Tibial nerve (tissue), 4 donors: ENCODE measurements around the gene TTC17. TPM values are rescaled to one million over a fixed set of nuclear protein-coding genes. Genes with fewer than 3 reads are reported as not detected.
"Not testable (repeated sequence)": the region's sequence is repeated elsewhere in the genome, so short reads cannot be mapped to it uniquely, and the experiment has no call there.

ENCODE experiments used
- DNase-seq, 2 donors: peaks; one replicate each; pipeline ENCODE4 v3.0.0-alpha.2; 2019; ENCODE audit warnings: low spot score in 2 of 2
- H3K27ac ChIP-seq, 4 donors: fragments of 200-600 bp; sonication (generic) in 3 of 4; one replicate each; pipeline ENCODE4 v1.5.1; 2017 to 2019; ENCODE audit warnings: mild to moderate bottlenecking in 1 of 4
- H3K27me3 ChIP-seq, 2 donors: fragments of 200-600 bp; sonication (generic) in 1 of 2; one replicate each; pipeline versions ENCODE4 v1.5.1 to v1.6.0; 2017 to 2019
- H3K36me3 ChIP-seq, 3 donors: fragments of 200-600 bp; sonication (generic); one replicate each; pipeline ENCODE4 v1.5.1; 2018 to 2019
- H3K4me1 ChIP-seq, 4 donors: fragments of 200-600 bp; sonication (generic) in 3 of 4; one replicate each; pipeline ENCODE4 v1.5.1; 2017 to 2019
- H3K4me3 ChIP-seq, 4 donors: fragments of 200-600 bp; sonication (generic) in 3 of 4; one replicate each; pipeline ENCODE4 v1.5.1; 2017 to 2019; ENCODE audit warnings: mild to moderate bottlenecking in 1 of 4, moderate library complexity in 1 of 4
- H3K9me3 ChIP-seq, 4 donors: fragments of 200-600 bp; sonication (generic) in 3 of 4; one replicate each; pipeline ENCODE4 v1.5.1; 2017 to 2019
- EP300 ChIP-seq, 2 donors: sonication (generic); formaldehyde crosslinking; IDR thresholded peaks; one replicate each; pipeline ENCODE4 v1.6.1; 2017; ENCODE audit warnings: antibody characterized with exemption in 2 of 2, mild to moderate bottlenecking in 1 of 2
- POLR2A ChIP-seq, 2 donors: fragments of 450-650 bp; IDR thresholded peaks; one replicate each; pipeline ENCODE4 v1.6.1; 2017; ENCODE audit warnings: antibody characterized with exemption in 2 of 2, mild to moderate bottlenecking in 2 of 2, moderate library complexity in 2 of 2
- WGBS, 2 donors: methylation state at CpG; one replicate each; pipeline ENCODE4 v1.1.5; 2018; 5-methylcytosine and 5-hydroxymethylcytosine counted together
- total RNA-seq, 4 donors: library from RNA; depleted of rRNA; stranded (reverse); fragments of >200 nt; gene quantifications; one replicate each; pipeline ENCODE4 v1.1.0, GENCODE V29; 2016
- TF ChIP-seq, protein P1 (sequence below), 5 experiments: fragments of 200-600 bp in 3 of 5; fragments of 450-650 bp in 2 of 5; sonication (generic) in 3 of 5; IDR thresholded peaks; one replicate each; pipeline ENCODE4 v1.5.1; 2016 to 2019; ENCODE audit warnings: antibody characterized with exemption in 5 of 5, mild to moderate bottlenecking in 3 of 5, moderate library complexity in 2 of 5

The TTC17 gene
- total RNA-seq, 4 donors from 2014 or later, result 117 to 128 (median 123) TPM

DNA sequence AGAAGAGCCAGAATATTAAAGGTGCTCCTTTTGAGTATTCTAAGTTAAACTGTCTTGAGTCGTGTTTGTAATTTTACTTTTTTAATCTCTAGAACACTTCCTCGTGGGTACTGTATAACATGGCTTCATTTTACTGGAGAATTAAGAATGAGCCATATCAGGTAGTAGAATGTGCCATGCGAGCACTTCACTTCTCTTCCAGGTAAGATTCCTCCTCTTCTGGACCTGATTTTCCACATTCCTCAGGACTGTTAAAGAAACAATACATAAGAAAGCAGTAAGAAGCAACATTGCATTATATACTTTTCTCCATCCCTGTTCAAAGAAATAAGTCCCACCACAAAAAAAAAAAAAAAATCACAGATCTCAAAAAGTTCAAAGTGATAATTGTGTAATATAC is 37.9 kb downstream of the TTC17 start:
- peaks cover 0 to 99% (median 10%) of the 10 kb centered on the region in 3 donors for H3K36me3 ChIP-seq
- H3K4me3 ChIP-seq, result no peak overlapping the region
- H3K4me1 ChIP-seq, result no peaks in the 10 kb centered on the region
- WGBS, 2 donors, result 93 to 95% methylated on average over 3 of the region's 3 CpGs
- H3K27me3 ChIP-seq, result no peaks in the 10 kb centered on the region
- no peak for TF ChIP-seq POLR2A (IDR thresholded peaks at IDR 0.05)
- TF ChIP-seq EP300 (IDR thresholded peaks at IDR 0.05), result no peak
- TF ChIP-seq, protein P1, sequence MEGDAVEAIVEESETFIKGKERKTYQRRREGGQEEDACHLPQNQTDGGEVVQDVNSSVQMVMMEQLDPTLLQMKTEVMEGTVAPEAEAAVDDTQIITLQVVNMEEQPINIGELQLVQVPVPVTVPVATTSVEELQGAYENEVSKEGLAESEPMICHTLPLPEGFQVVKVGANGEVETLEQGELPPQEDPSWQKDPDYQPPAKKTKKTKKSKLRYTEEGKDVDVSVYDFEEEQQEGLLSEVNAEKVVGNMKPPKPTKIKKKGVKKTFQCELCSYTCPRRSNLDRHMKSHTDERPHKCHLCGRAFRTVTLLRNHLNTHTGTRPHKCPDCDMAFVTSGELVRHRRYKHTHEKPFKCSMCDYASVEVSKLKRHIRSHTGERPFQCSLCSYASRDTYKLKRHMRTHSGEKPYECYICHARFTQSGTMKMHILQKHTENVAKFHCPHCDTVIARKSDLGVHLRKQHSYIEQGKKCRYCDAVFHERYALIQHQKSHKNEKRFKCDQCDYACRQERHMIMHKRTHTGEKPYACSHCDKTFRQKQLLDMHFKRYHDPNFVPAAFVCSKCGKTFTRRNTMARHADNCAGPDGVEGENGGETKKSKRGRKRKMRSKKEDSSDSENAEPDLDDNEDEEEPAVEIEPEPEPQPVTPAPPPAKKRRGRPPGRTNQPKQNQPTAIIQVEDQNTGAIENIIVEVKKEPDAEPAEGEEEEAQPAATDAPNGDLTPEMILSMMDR (IDR thresholded peaks at IDR 0.05), result no peak
- H3K27ac ChIP-seq, result no peak overlapping the region
- no peaks in the 10 kb centered on the region for H3K9me3 ChIP-seq
- DNase-seq, result no peak

DNA sequence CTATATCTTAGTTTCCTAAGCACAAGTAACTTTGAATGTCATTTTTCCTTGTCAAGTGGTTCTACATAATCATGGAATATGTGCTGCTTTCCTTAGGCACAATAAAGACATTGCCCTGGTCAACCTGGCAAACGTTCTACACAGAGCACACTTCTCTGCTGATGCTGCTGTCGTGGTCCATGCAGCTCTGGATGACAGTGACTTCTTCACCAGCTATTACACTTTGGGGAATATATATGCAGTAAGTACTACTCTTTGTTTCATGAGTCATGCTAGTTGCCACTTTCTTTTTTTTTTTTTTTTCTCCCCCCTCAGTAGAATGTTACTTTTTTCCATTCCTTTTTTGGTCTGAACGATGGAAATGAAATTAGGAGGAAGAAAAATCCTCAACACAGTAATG is 38.5 kb downstream of the TTC17 start:
- TF ChIP-seq POLR2A (IDR thresholded peaks at IDR 0.05), result no peak
- TF ChIP-seq, protein P1 (IDR thresholded peaks at IDR 0.05), result no peak
- TF ChIP-seq EP300 (IDR thresholded peaks at IDR 0.05), result no peak
- no peak for DNase-seq
- no peaks in the 10 kb centered on the region for H3K27me3 ChIP-seq
- 87 to 90% methylated on average over 3 of the region's 3 CpGs for WGBS, 2 donors
- H3K4me3 ChIP-seq, result no peak overlapping the region
- no peaks in the 10 kb centered on the region for H3K4me1 ChIP-seq
- peaks cover 0 to 99% (median 7%) of the 10 kb centered on the region in 3 donors for H3K36me3 ChIP-seq
- H3K9me3 ChIP-seq, result no peaks in the 10 kb centered on the region
- no peak overlapping the region for H3K27ac ChIP-seq

DNA sequence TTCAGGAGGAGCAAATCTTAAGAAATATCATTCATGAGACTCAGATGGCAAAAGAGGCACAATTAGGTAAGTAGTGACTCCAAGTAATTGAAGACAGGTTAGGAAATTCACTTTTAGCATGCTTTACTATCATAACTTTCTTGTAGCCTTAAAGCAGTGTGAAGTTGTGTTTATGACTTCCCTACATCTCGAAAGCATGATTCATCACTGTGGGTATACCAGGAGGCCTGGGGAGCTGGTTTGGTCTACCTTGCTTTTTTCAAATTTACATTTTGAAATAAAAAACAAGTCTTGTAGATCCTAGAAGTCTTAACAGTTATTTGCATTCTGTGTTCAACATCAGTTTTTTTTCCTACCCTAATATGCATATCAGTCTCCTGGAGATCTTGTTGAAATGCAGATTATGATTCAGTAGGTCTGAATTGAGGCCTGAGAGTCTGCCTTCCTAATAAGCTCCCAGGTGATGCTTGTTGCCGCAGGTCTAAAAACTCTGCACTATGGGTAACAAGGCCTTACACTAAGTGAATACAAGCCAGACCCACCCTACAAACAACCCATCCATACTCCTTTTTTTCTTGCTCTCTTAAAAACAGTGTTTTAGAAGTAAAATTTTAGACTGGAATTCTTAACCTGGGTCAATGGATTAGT is 41.4 kb downstream of the TTC17 start:
- TF ChIP-seq, protein P1 (IDR thresholded peaks at IDR 0.05), result no peak
- TF ChIP-seq EP300 (IDR thresholded peaks at IDR 0.05), result no peak
- TF ChIP-seq POLR2A (IDR thresholded peaks at IDR 0.05), result no peak
- peaks cover 0 to 98% (median 5%) of the 10 kb centered on the region in 3 donors for H3K36me3 ChIP-seq
- no peak overlapping the region for H3K4me3 ChIP-seq
- no peaks in the 10 kb centered on the region for H3K4me1 ChIP-seq
- no peaks in the 10 kb centered on the region for H3K9me3 ChIP-seq
- no peak overlapping the region for H3K27ac ChIP-seq
- WGBS, 2 donors, result 98% methylated on average over 2 of the region's 2 CpGs
- no peak for DNase-seq
- no peaks in the 10 kb centered on the region for H3K27me3 ChIP-seq

DNA sequence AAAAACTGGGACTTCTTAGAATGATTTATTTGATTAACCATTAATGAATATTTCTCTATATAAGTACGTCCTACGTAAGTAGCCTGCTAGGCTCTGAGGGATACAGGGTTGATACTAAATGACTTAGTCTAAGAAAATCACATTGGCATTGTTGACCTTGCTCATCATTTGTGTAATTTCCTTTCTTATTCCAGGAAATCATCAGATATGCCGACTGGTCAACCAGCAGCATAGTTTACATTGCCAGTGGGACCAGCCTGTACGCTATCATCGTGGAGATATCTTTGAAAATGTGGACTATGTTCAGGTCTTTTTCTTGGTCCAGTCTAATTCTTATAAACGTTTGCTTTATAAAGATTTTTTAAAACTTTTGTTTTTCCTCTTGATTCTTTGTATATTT is 42.5 kb downstream of the TTC17 start:
- DNase-seq, result no peak
- H3K9me3 ChIP-seq, result no peaks in the 10 kb centered on the region
- TF ChIP-seq, protein P1 (IDR thresholded peaks at IDR 0.05), result no peak
- TF ChIP-seq EP300 (IDR thresholded peaks at IDR 0.05), result no peak
- H3K27me3 ChIP-seq, result no peaks in the 10 kb centered on the region
- 95 to 96% methylated on average over 6 of the region's 6 CpGs for WGBS, 2 donors
- peaks cover 0 to 99% (median 10%) of the 10 kb centered on the region in 3 donors for H3K36me3 ChIP-seq
- H3K4me3 ChIP-seq, result no peak overlapping the region
- no peak overlapping the region for H3K27ac ChIP-seq
- no peaks in the 10 kb centered on the region for H3K4me1 ChIP-seq

DNA sequence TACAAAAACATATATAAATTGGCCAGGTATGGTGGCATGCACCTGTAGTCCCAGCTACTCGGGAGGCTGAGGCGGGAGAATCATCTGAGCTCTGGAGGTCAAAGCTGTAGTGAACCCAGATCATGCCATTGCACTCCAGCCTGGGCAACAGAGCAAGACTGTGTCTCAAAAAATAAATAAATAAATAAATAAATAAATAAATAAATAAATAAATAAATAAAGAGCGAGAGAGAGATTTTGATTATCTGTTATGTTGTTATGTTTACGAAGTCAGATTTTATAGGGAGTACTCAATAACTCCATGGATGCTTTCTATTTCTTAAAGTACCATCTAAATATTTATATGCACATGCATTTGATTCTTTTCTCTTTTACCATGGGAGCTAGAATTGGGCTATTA is 43.1 kb downstream of the TTC17 start:
- H3K36me3 ChIP-seq, result peaks cover 0 to 99% (median 15%) of the 10 kb centered on the region in 3 donors
- H3K27me3 ChIP-seq, H3K9me3 ChIP-seq, H3K4me1 ChIP-seq, DNase-seq, H3K27ac ChIP-seq, H3K4me3 ChIP-seq: not testable (repeated sequence)
- WGBS, 2 donors, result 93 to 95% methylated on average over 4 of the region's 4 CpGs
